ENCODE measurements around the gene DICER1.

Gene DICER1

DNA sequence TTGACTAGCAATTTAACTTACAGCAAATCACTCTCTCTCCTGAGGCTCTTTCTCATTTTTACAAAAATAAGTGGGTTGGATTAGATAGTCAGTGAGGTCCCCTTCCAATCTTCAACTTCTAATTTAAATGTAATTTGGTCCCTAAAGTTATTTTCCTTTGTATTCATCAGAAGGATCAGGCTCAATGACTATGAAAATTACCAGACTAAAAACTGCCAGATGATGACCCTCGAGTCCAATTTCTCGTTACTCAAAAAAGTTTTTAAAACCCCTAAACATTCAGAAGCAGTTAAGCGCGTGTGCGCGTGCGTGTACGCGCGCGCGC is 34.7 kb downstream of the DICER1 start:
- no peak for DNase-seq (ENCODE audit: low spot score)

DNA sequence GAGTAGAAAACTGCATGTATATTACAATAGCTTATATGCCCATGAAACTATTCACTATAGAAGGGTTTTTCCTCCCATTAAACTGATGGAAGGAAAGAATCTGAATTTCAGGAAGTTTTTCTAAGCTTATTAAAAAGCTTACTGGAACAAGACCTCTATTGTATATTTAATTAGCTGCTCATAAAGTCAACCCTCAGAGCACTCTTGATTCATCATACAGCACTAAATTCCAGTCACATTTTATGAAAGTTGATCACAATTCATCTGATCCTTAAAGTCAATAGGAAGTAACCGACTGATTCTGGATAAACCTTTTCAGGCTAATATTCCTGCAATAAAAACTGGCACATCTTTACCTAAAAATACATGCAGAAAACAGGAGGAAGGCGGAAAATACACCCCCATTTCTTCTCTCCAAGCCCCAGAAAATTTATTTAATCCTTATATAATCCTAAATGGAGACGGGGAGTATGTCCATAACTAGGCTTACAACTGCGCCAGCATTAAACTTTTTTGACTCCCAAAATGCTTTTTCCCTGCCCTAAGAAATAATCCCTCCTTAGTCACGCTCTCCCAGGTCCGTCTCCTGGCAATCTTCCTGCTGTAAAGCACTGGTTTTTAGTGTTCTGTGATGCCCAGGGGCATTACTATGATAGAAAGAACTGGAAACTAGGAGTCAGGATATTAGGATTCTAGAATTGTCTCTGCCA is 35.3 kb downstream of the DICER1 start:
- no peak for DNase-seq (ENCODE audit: low spot score)

DNA sequence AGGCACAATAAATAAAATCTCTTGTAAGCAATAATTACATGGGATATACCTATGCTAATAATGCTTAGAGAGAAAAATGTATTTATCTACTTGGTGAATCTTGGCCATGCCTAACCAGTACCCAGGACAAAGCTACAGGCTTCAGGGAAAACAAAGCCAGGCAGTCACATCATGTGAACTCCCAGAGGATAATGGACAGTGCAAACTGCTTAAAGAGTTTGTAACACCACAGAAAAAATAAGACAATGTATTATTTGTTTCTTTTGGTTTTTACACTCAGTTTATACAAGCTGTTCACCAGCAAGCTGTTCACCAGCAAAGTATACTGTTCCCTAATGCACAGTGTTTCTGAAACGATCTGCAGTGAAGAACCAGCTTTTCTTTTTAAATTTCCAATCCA is 38.0 kb downstream of the DICER1 start:
- peak; percentile 91 for DNase-seq (ENCODE audit: low spot score)

DNA sequence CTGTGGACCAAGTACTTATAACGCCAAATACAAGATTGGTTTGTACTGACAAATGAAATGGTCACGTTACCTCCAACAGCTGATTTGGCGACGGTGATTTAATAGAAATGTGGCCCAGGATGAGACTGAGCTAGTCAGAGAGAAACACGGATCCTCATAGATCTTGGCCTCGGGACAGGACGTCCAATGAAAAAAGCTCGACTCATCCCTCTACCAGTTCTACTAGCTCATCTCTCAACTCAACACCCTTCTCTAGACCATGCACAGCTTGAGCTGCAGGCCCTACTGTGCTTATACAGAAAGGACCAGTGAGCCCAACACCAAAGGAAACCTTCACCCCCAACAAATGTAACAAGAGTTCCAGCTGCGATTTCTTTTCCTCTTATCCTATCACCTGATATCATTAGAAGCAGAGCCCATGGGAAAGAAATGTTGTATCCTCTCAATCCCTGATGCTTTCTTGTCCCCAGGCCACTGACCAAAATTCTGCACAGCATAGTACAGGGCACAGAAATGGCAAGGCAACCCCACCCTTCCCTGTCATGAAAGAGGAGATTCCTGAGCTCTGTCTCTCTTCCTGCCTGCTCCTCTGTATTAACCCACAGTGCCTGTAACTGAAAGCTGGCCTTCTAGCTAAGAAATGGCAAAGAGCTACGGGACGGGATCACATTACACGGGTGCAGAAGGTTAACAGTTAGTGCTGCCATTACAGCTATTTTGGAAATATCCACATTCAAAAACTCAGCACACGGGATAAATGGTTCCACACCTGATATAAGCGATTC is 39.2 kb downstream of the DICER1 start:
- DNase-seq (ENCODE audit: low spot score), result no peak

DNA sequence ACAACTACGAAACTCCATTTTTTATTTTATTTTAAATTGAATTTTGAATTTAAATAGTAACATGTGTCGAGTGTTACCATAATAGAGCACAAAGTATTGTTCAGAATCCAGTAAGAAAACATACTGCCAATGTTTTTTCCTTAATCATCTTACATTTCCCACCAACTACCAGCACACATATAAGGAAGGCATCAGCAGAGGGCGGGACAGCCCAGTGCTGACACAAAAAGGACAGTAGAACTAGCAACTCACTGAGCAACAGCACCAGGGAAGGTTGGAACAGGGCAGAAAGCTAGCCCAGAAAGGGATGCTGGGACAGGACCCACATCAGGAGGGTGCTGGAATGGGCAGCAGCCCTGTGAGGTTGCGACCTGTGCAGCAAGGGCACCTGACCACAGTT is 43.9 kb downstream of the DICER1 start:
- no peak for DNase-seq (ENCODE audit: low spot score)

DNA sequence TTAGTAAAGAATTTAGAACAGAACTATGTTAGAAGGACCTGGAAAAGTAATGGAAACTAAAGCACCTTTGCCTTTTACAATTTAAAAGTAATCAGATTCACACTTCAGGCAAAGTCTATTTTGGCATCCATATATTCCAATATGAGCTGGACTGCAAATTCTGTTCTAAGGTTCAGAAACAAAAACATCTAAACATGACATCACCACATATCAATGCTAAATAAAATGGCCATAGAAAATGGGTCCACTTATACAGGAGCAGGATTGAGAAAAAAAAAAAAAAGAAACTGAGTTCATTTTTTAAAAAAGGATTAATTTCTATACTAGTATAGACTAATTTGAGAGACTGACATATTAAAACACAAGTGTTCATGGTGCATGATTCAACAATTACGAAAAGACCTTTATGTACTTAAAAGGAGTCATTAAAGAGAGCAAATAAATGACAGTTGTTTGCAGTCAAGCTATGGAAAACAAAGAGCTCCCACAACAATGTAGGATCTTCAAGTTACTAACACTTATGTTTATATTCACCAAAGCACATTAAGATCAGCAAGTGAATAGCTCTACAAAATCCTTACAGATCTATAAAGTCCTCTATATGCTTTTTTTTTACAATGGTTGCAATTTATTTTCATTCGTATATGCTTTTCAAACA is 45.7 kb downstream of the DICER1 start:
- no peak for DNase-seq (ENCODE audit: low spot score)

DNA sequence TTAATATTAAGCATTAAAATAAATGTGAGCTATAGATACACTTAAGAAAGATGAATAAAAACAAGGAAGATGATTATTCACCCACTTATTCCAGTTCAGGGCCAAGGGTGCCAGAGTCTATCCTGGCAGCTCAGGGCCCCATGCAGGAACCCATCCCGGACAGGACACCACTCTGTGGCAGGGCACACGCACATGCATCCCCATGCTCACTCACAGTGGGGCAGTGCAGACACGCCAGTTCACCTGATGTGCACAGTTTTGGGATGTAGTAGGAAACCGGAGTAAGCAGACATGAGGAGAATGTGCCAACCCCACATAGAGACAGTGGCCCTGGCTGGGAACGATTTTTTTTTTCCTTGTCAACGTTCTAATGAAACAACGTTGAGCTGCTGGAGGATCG is 47.2 kb downstream of the DICER1 start:
- no peak for DNase-seq (ENCODE audit: low spot score)

DNA sequence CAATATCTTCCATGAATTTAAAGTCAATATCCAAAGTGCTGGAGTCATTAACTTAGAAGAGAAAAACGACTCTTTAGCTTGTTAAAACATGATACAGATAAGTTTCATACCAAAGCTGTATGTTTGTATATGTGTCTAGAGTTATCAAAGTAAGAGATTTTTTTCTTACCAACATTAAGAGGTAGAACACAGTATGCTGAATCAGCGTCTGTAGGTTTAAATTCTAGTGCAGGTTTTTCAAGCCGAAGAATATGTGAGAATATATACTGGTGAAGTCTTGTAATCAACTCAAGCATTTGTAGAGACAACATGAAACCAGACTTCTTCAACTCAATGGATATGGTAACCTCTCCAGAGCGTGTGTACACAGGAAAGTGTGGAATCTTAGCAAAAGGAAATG is 49.6 kb downstream of the DICER1 start:
- no peak for DNase-seq (ENCODE audit: low spot score)

DNA sequence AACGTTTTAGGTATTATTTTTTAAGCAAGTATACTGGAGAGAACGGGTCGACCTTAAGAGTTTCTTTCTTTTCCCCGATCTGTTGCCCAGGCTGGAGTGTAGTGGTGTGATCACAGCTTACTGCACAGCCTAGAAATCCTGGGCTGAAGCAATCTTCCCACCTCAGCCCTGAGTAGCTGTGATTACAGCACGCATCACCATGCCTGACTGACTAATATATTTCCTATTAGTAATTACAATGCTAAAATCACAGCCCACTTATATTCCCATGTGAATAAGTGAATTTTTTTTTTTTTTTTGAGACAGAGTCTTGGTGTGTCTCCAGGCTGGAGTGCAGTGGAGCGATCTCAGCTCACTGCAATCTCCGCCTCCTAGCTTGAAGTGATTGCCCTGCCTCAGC is 50.4 kb downstream of the DICER1 start:
- no peak for DNase-seq (ENCODE audit: low spot score)

DNA sequence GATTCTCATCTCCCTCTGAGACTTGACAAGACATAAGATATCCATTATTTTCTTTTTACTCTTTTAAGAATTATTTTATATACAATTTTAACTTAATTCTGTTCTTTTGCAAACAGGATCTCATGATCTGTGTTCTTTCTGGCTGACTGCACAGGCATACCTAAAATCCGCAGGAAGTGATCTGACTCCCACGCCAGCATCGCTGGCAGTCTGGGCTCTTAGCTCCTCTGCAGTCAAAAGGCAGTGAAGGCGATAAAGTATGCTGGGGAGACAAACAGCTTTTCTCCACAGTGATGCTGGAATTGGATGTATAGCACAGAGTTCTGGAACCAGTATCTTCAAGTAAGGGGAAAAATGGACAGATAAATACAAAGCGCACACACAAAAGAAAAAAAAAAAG is 52.4 kb downstream of the DICER1 start:
- no peak for DNase-seq (ENCODE audit: low spot score)

DNA sequence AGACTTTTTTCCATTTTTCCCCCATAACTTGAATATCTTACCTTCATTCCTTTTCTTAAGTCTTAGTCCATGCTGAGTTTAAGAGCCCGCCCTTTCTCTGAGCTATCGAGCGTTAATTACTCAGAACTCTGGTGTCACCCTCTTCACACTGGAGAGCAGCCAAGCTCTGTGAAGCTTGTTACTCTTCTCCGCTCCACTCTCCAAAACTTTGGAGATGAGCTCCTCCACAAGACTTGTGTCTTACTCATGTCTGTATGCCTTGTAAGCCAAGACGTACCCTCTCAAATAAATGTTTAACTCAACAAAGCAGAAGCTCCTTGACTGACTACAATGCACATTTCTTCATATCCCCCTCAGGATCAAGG is 54.7 kb downstream of the DICER1 start:
- no peak for DNase-seq (ENCODE audit: low spot score)

DNA sequence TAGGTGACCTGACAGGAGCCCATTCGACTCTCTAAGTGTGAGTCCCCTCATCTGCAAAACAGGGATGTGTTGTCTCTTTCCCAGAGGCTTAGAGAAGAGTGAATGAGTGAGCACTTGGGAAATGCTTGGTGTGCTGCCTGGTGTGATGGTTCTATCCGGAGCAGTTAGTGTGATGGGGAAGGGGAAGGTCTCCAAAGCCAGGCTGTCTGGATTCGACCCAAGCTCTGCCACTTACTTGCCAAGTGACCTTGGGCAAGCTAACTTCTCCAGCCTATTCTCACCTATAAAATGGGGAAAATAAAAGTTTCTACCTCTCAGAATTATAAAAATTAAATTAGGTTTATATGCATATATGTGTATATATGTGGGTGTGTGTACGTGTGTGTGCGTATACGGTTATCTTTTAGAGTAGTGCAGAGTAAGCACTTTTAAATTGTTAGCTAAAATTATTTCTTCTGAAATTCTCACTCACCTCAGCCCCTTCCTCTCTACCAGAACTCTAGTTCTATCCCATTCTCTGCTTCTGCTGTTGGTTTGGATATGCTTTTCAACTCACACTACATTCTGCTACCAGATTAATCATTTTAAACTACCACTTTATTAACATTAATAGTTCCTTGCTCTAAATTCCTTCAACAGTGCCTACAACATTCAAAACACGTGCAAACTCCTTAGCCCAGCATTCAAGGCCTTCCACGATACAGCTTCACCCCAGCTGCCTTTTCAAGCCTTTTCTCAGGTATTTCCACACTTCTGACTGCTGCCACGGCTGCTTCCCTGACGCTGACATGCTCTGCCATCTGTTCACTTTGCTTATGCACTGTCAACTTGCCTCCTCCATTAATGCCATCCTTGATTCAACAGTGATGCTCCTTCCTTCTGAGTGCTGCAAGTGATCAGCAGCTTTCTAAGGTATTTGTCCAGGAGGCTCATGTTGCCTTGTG is 55.3 kb downstream of the DICER1 start:
- no peak for DNase-seq (ENCODE audit: low spot score)

DNA sequence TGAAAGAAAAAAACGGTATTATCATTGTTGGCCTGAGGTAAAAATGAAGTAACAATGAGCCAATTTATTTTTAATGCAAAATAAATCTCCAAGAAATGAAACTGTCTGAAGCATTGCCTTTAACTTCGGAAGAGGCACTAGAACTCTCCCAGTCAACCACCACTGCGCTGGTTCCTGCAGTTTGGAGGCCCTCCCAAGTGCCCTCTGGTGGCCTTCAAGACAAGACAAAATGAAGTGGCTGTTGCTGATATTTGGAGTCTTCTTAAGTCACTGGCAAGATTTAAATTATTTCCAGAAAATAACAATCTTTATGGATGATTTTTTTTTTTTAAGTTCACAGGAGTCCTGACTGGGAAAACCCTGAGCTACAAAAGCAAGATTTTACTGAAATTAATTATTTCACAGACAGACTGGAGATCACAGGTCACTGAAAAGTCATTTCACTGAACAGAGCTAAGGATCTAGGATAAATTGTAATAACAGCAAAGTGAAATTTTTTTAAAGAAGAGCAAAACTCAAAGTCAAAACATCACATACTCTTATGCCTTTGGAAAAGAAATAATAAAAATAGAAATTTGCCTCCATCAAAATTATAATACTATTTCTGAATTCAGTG is 58.2 kb downstream of the DICER1 start:
- peak; percentile 69 for DNase-seq (ENCODE audit: low spot score)

DNA sequence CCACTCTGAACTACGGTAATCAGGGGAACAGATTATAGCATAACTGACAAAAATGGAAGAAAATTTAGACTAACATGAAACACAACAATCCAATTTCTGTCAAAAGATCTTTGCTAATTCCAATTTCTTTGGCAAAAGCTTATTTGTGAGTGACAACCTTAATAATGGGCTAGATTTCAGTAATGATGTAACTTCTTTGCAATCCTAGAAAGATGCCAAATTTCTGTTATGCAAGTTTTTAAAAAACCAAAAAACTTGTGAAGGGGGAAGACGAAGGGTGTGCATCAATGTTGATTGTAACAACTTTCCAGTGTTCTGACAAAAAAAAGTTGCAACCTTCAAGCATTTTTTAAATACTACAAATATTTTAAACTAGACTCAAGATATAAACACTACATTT is 59.9 kb downstream of the DICER1 start:
- no peak for DNase-seq (ENCODE audit: low spot score)

DNA sequence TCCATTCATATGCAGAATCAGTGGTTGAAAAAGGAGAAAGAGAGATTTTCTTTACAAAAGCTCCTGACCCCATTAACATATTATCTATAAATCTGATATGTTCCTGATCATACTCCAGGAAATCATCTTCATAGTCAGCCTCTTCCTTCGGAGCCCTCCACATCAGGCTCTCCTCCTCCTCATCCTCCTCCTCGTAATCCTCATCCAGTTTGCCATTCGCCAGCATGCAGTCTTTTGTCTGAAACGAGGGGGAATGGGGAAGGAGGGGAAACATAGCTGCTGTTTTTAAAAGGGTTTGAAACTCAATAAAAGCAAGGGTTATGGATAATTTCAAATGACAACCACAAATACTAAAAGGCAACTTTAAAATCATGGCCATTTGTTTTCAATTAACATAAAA is 60.9 kb downstream of the DICER1 start:
- DNase-seq (ENCODE audit: low spot score), result no peak

DNA sequence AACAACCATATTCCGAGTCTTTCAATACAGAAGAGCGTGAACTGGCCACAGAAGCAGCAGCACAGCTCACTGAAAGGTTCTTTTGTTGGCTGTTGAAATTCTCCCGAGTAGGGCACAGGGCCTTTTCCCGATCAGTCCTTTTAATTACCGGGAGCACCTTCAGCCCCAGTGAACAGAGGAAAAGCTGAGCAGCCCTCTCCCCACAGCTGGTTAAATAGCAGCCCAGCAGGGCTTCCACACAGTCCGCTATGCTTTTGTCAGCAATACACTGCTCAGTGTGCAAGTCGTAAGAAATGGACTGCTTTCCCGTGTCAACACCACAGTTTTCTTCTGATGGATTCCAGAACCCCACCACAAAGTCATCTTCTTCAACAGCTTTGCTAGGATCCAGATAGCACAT is 61.3 kb downstream of the DICER1 start:
- DNase-seq (ENCODE audit: low spot score), result no peak

DNA sequence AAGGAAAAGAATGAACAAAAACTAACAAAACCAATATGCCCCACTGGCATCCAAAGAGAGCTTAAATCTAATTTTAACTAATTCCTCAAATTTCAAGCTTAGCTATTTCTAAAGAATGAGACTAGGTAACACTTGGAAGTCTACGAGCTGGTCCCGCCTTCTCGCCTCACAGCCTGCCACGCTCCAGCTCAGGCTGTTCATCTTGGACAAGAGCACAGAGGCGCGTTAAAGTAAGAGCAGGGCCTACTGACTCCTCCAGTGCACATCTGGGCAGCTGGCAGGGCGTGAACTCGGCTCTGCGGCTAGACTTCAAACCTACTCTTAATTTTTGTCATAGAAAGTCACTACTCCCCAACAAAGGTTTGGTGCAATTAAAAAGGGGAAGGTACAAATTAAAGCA is 64.6 kb downstream of the DICER1 start:
- no peak for DNase-seq (ENCODE audit: low spot score)

DNA sequence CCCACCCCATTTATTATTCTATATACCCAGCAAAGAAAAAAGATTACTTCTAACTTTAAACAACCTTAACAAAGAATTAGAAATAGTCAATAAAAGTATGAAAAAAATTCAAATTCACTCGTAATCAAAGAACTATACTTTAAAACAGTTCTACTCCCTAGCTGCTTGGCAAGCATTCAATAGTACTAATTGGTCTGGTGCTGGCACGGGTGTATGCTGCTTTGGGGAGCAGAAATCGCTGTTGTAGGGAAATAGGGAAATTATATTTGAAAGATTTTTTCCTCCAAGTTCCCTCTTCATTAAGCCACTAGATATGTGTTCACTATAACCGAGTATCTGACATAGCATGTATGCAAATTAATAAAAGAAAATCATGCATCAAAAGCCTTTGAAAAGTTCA is 65.7 kb downstream of the DICER1 start:
- no peak for DNase-seq (ENCODE audit: low spot score)

DNA sequence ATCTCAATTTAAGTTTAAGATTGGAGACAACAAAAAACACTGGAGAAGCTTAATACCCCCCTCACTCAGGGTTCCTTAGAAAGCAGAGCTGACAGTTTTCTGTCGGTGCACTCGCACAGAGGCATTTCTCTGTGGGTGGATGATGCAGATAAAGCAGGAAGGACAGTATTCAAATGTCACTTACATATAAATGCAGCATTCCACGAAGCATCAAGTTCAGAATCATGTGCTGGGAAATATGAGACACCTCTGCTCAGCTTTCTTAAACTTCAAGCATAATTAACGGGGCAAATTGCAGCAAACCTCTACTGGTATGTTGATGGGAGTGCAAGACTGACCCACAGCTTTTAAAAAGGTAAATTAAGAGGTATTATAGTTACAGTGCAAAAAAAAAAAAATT is 68.7 kb downstream of the DICER1 start:
- no peak for DNase-seq (ENCODE audit: low spot score)

DNA sequence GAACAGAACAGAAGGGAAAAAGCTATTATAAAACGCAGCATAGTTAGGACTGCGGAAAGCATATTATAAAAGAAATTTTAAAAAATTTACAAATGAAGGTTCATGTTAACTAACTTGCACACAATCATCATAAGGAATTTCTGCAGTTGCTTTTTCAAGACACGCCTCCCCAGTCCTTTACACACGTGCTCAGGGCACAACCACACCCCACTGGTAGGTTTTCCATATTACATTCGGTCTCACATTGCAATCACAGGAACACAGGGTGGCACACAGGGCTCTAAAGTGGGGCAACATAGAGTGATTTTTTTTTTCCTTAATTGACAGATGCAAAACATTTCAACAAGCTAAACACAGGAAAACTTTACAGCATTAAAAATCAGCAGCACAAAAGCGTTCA is 69.7 kb downstream of the DICER1 start:
- no peak for DNase-seq (ENCODE audit: low spot score)

DNA sequence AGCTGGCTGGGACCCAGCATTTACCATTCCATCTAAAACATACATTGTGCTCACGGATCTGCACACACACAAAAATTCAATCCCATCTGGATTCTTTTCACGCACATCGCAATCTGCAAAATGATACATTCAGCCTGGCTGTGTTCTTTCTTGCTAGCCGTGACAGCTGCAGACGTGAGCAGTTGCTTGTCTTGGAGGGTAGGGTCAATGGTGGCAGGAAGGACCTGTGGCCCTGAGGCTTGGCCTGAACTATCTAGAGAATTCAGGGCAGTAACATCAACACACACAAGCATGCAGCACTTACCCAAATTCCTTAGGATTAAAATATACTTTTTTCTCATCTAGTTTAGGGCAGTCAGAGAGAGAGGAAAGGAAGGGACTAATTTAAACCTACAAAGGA is 72.0 kb downstream of the DICER1 start:
- no peak for DNase-seq (ENCODE audit: low spot score)

DNA sequence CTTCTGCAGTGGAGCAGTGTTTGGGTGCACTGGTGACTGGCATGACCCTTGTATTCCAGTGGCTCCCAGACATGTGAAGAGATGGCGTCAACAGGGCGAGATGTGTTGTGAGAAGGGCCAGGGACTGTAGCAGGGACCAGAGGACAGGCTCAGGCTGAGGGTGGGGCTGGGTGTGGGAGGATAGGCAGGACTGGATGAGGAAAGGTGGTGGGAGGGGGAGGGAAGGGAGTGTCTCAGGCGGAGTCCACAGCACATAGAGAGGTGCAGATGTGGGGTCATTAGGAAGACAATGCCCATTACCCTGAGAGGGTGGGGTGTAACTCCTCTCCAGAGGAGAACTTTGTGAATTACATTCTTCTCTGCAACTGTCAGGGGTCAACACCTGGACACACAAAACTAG is 78.5 kb downstream of the DICER1 start:
- DNase-seq (ENCODE audit: low spot score), result no peak

All from putamen (tissue), 1 donor.